Neural cell (in vitro differentiated cells): Measurements from ENCODE around the gene WRAP73. TPM values are rescaled to one million over a fixed set of nuclear protein-coding genes. Genes with fewer than 3 reads are reported as not detected.

Experiments
- H2AFZ ChIP-seq: fragments of 200-600, 300-800 bp; sonication (generic), shearing (Covaris generic); 2 replicates; pipeline ENCODE4 v1.6.0; 2014; ENCODE audit warnings: low read depth, mild to moderate bottlenecking, antibody characterized with exemption, low read length, moderate library complexity
- H3F3A ChIP-seq: fragments of 200-600 bp; shearing (Covaris generic); 2 replicates; pipeline ENCODE4 v1.6.1; 2016; ENCODE audit warnings: mild to moderate bottlenecking, moderate library complexity, mixed read lengths, antibody characterized with exemption, low read length; ENCODE audit not compliant: insufficient read depth, poor library complexity, severe bottlenecking
- H3K27ac ChIP-seq: fragments of 200-600, 300-800 bp; sonication (generic), shearing (Covaris generic); 2 replicates; pipeline ENCODE4 v1.5.1; 2014; ENCODE audit warnings: mild to moderate bottlenecking, low read length, moderate library complexity
- H3K27me3 ChIP-seq: fragments of 300-800, 200-600 bp; sonication (generic), shearing (Covaris generic); 2 replicates; pipeline ENCODE4 v1.6.0; 2014; ENCODE audit warnings: mild to moderate bottlenecking, low read depth, low read length, moderate library complexity; ENCODE audit not compliant: insufficient read depth
- H3K36me3 ChIP-seq: fragments of 300-800, 200-600 bp; sonication (generic), shearing (Covaris generic); 2 replicates; pipeline ENCODE4 v1.5.1; 2014; ENCODE audit warnings: mild to moderate bottlenecking, antibody characterized with exemption, low read length, moderate library complexity; ENCODE audit not compliant: insufficient read depth
- H3K4me2 ChIP-seq: fragments of 300-800, 200-600 bp; sonication (generic), shearing (Covaris generic); 2 replicates; pipeline ENCODE4 v1.6.0; 2014; ENCODE audit warnings: mild to moderate bottlenecking, low read length
- H3K4me3 ChIP-seq: fragments of 300-800, 200-600 bp; sonication (generic), shearing (Covaris generic); 2 replicates; pipeline ENCODE4 v1.5.1; 2014; ENCODE audit warnings: mild to moderate bottlenecking, low read length, moderate library complexity
- H3K79me2 ChIP-seq: fragments of 200-600 bp; shearing (Covaris generic); replicated peaks from 2 replicates; pipeline ENCODE4 v1.6.0; 2014; ENCODE audit warnings: mild to moderate bottlenecking, low read length, moderate library complexity; ENCODE audit not compliant: insufficient read depth
- H3K9ac ChIP-seq: fragments of 300-800, 200-600 bp; sonication (generic), shearing (Covaris generic); 2 replicates; pipeline ENCODE4 v1.6.1; 2016; ENCODE audit warnings: mild to moderate bottlenecking, low read length, mixed read lengths
- H3K9me2 ChIP-seq: fragments of 200-600 bp; shearing (Covaris generic); 2 replicates; pipeline ENCODE4 v1.6.1; 2016; ENCODE audit warnings: mild to moderate bottlenecking, low read length, mixed read lengths; ENCODE audit not compliant: insufficient read depth
- H3K9me3 ChIP-seq: fragments of 200-600, 300-800 bp; sonication (generic), shearing (Covaris generic); 2 replicates; pipeline ENCODE4 v1.6.1; 2016; ENCODE audit warnings: mild to moderate bottlenecking, mixed run types, low read length, moderate library complexity, mixed read lengths
- H4K20me1 ChIP-seq: fragments of 200-600 bp; shearing (Covaris generic); 2 replicates; pipeline ENCODE4 v1.6.1; 2016; ENCODE audit warnings: mild to moderate bottlenecking, mixed run types; ENCODE audit not compliant: insufficient read depth
- CTCF ChIP-seq: fragments of 450-650 bp; IDR thresholded peaks from 2 replicates; pipeline ENCODE4 v1.5.1; 2014; ENCODE audit warnings: antibody characterized with exemption, mild to moderate bottlenecking, moderate library complexity; ENCODE audit not compliant: poor library complexity, severe bottlenecking
- EP300 ChIP-seq: fragments of 450-650 bp; conservative IDR thresholded peaks from 2 replicates; pipeline ENCODE4 v1.6.1; 2014; ENCODE audit warnings: antibody characterized with exemption, mild to moderate bottlenecking, moderate library complexity; ENCODE audit not compliant: poor library complexity, severe bottlenecking
- EZH2 ChIP-seq: fragments of 200-600, 300-800 bp; shearing (Covaris generic), sonication (generic); IDR thresholded peaks from 2 replicates; pipeline ENCODE4 v1.6.1; 2014; ENCODE audit warnings: antibody characterized with exemption, low read length, borderline replicate concordance, mild to moderate bottlenecking; ENCODE audit not compliant: insufficient read depth, poor library complexity, severe bottlenecking
- MXI1 ChIP-seq: fragments of 450-650 bp; conservative IDR thresholded peaks from 2 replicates; pipeline ENCODE4 v1.6.1; 2014; ENCODE audit warnings: antibody characterized with exemption, mild to moderate bottlenecking; ENCODE audit not compliant: poor library complexity, severe bottlenecking
- POLR2AphosphoS5 ChIP-seq: IDR thresholded peaks from 2 replicates; pipeline ENCODE4 v1.6.1; 2012
- RAD21 ChIP-seq: fragments of 450-650 bp; conservative IDR thresholded peaks from 2 replicates; pipeline ENCODE4 v1.6.1; 2014; ENCODE audit warnings: antibody characterized with exemption, mild to moderate bottlenecking, moderate library complexity
- REST ChIP-seq: IDR thresholded peaks from 2 replicates; pipeline ENCODE4 v1.6.1; 2012; ENCODE audit warnings: borderline replicate concordance
- SMC3 ChIP-seq: fragments of 450-650 bp; conservative IDR thresholded peaks from 2 replicates; pipeline ENCODE4 v1.6.1; 2014; ENCODE audit warnings: antibody characterized with exemption, mild to moderate bottlenecking, moderate library complexity; ENCODE audit not compliant: poor library complexity
- TAF1 ChIP-seq: IDR thresholded peaks from 2 replicates; pipeline ENCODE4 v1.6.1; 2012; ENCODE audit warnings: low read depth
- polyA plus RNA-seq: library from polyadenylated mRNA; depleted of rRNA; stranded (reverse); fragments of >200 nt; gene quantifications from 2 replicates; pipeline ENCODE4 v1.2.3, GENCODE V29; 2014

Gene WRAP73
- polyA plus RNA-seq, 1 donor from 2014 or later: 32.9 TPM

GRCh38 chr1:3640121-3640837 is 9.6 kb downstream of the WRAP73 start:
- Histone ChIP-seq H3K9ac (no peak overlapping the region), H3K9me2 (no peaks in the 10 kb centered on the region), H3K9me3 (no peaks in the 10 kb centered on the region), H3K79me2 (no peaks in the 10 kb centered on the region), H3K4me3 (no peak overlapping the region), H3K27ac (no peak overlapping the region), H3K36me3 (peaks cover 4% of the 10 kb centered on the region), H3K27me3 (no peaks in the 10 kb centered on the region), H3F3A (no peaks in the 10 kb centered on the region), H2AFZ (no peak overlapping the region), H4K20me1 (no peaks in the 10 kb centered on the region), H3K4me2 (no peak overlapping the region)
- TF ChIP-seq EZH2: no peak

DNA sequence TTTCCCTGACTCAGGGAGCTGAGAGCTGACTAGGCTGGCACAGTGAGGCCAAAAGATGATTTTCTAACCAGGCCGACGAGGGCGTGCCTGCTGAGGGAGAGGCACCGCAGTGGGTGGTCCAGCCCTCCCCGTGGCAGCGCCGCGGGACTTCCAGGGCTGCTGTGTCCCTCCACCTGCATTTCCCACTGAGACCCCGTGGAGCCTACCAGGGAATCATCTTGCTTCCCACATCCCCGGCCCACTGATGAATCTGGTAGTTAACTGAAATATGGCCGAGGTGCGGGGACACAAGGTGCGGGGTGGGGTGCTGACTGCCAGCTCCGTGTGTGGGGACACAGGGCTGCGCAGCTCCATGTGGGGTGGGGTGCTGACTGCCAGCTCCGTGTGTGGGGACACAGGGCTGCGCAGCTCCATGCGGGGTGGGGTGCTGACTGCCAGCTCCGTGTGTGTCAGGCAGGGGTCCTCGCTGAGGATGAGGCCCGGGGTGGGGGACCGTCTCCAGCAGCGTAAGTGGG is 10.4 kb downstream of the WRAP73 start:
- peaks cover 4% of the 10 kb centered on the region for H3K36me3 ChIP-seq
- TF ChIP-seq SMC3 (no peak), POLR2AphosphoS5 (no peak), CTCF (no peak), EZH2 (no peak), TAF1 (no peak), REST (no peak), EP300 (no peak), RAD21 (no peak), MXI1 (no peak)

More for the DNA sequence above, 10.4 kb downstream of the WRAP73 start:
- Histone ChIP-seq H3K27me3 (no peaks in the 10 kb centered on the region), H3K79me2 (no peaks in the 10 kb centered on the region), H3K9me3 (no peaks in the 10 kb centered on the region), H3K27ac (no peak overlapping the region), H3K4me3 (no peak overlapping the region), H2AFZ (no peak overlapping the region), H3K9ac (no peak overlapping the region), H3K4me2 (no peak overlapping the region), H4K20me1 (no peaks in the 10 kb centered on the region), H3F3A (no peaks in the 10 kb centered on the region), H3K9me2 (no peaks in the 10 kb centered on the region)
